SKM-1 treated with dmso at 0.1 percent for 144 hours (cell line): Measurements from ENCODE around the gene ZNF394.
"Not testable (repeated sequence)": the region's sequence is repeated elsewhere in the genome, so short reads cannot be mapped to it uniquely, and the experiment has no call there.

ENCODE experiments used
- DNase-seq: peaks from one replicate; lab custom pipeline; 2025; ENCODE audit not compliant: unreplicated experiment; lab: John Stamatoyannopoulos, UW

Gene ZNF394

DNA sequence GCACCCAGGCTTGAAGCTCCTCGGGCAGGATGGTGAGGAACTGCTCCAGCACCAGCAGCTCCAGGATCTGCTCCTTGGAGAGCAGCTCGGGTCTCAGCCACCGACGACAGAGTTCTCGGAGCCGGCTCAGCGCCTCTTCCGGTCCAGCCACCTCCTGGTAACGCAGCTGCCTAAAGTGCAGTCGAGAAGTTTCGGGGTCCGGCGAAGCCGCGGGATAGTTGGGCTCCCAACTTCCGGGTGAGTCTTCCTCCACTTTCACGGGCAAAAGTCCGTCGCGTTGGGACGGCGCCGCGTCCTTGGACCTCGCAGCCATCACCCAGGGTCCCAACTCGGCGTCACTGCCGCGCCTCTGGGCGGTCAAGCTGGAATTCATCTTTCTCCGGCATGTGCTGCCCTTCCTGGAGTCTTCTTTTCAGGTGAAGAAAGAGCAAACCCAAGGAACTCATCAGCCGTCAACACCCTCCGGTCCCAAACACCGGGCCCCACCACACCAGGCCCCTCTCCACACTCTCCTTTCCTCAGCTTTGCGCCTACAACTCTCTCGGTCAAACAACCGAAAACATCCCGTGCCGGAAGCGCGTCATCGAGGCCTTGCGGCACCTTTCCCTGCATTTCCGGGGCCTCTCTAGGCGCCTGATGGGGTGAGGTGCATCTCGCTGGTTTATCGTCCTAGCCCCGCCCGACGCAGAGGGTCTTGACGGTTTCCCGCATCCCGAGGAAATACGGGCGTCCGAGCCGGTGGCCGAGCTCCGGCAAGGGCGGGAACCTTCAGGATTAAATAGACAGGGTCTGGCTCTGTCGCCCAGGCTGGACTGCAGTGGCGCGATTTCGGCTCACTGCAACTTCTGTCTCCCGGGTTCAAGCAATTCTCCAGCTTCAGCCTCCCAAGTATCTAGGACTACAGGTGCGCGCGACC, at the start of gene ZNF394:
Gene ZNF394 (minus strand): TSS at position 561 of the 916 bp plus-strand sequence. CDS start 188 bp downstream, at position 373.
- DNase-seq: peak; percentile 85

DNA sequence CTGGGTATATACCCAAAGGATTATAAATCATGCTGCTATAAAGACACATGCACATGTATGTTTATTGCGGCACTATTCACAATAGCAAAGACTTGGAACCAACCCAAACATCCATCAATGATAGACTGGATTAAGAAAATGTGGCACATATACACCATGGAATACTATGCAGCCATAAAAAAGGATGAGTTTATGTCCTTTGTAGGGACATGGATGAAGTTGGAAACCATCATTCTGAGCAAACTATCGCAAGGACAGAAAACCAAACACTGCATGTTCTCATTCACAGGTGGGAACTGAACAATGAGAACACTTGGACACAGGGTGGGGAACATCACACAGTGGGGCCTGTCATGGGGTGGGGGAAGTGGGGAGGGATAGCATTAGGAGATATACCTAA, 49.5 kb upstream of the ZNF394 start:
- not testable (repeated sequence) for DNase-seq

DNA sequence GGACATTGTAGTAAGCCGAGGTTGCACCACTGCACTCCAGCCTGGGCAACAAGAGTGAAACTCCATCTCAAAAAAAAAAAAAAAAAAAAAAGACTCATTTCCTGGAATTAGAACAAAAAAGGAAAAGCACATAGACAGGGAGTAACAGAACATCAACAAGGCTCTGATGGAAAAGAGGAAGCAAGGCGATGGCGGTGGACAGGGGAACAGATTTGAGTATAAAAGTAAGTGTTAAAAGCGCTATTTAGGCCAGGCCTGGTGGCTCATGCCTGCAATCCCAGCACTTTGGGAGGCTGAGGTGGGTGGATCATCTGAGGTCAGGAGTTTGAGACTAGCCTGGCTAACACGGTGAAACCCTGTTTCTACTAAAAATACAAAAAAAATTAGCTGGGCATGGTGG, 45.2 kb upstream of the ZNF394 start:
- DNase-seq: not testable (repeated sequence)

DNA sequence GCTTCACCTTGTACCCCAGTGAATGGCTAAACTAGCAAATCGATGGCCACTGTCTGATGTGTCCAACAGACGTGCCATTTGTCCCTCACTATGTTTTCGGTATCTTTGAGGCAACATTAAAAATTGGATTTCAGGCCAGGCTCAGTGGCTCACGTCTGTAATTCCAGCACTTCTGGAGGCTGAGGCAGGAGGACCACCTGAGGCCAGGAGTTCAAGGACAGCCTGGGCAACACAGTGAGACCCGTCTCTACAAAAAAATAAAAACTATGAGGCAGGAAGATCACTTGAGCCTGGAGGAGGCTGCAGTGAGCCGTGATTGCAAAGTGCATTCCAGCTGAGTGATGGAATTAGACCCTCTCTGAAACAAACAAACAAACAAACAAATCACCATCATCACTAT, 43.8 kb upstream of the ZNF394 start:
- no peak for DNase-seq

DNA sequence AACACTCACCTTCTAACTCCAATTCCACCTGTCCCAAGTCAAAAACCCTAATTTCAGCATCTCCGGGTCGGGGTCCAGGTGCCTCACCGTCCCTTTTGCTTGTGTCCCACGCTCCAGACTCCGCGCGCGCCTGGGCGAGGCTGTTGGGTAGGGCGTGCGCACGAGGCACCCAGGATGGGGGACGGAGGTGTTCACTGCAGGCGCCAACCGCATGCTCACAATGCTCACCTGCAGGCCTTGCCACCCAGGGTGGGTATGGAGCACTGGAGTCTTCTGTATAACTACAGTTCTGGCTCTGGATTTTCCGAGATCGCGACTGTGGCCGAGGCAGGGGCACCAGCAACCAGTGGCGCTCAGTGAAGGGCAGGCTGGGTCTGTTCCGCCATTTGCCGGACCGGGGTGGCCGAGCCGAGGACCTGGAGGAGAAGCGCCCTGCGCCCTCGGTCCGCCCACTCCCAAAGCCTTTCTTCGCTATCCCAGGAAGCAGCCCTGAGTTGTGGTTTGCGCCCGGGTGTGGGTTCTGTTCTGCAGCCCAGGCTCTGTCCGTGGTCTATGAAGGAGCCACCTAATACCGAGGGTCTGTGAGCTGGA, 43.1 kb upstream of the ZNF394 start:
- DNase-seq: no peak

DNA sequence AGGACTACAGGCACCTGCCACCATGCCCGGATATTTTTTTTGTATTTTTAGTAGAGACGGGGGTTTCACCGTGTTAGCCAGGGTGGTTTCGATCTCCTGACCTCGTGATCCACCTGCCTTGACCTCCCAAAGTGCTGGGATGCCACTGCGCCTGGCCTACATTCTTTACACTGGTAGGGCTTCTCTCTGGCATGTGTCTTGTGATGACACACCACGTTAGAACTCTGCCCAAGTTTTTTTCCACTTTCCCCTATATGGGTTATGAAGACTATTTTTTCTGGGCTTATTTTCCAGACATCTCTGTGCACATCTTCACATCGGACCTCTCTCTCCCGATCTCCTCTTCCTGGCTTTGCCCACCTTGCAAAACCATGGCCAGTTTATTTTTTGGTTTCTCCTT, 41.1 kb upstream of the ZNF394 start:
- DNase-seq: no peak

DNA sequence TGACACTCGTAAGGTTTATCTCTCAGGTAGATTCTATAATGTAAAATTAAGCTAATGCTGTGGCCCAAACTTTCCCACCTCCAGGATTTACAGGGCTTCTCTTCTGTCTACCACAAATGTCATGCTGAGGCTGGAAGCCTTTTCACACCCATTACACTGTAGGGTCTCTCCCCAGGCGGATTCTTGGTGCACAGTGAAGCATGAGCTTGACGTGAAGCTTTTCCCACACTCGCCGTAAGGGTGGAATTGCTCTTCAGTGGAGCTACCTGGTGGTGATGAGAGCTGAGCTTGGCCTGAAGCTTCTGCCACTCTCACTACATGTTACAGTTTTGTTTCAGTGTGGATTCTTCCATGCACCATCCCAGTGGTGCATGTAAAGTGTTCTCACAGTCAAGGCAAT, 40.5 kb upstream of the ZNF394 start:
- DNase-seq: no peak

DNA sequence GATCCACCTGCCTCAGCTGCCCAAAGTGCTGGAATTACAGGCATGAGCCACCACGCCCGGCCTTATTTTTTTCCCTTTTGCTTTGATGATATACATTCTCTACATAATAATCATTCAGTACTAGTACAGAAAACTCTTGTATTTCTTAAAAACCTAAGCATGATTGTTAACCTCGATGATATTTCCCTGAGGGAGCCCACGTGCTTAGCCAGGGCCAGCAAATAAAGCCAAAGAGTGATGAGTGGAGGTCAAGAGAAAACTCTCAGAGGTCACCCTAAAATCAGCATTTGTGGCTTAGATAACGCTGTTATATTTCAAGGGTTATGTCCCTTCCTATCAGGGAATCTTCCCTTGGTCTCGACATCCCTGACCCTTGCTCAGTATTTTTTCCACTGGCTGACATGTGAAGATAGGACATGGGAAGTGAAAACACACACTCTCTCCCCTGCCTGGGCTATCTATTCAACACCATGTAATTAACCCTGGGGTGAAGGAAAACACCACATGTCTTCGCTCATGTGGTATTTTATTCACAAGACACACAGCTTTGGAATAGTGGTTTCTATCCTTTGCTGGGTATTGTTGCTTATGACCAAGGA, 39.2 kb upstream of the ZNF394 start:
- no peak for DNase-seq

DNA sequence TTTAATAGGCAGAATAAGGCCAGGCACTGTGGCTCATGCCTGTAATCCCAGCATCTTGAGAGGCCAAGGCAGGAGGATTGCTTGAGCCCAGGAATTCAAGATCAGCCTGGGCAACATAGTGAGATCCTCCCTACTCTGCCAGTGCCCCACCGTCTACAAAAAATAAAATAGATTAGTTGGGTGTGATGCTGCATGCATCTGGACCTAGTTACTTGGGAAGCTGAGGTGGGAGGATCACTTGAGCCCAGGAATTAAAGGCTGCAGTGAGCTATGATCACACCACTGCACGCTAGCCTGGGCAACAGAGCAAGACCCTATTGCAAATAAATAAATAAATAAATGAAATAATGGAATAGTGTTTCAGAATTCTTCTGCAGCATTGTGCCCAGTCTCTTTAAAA, 35.6 kb upstream of the ZNF394 start:
- DNase-seq: no peak

DNA sequence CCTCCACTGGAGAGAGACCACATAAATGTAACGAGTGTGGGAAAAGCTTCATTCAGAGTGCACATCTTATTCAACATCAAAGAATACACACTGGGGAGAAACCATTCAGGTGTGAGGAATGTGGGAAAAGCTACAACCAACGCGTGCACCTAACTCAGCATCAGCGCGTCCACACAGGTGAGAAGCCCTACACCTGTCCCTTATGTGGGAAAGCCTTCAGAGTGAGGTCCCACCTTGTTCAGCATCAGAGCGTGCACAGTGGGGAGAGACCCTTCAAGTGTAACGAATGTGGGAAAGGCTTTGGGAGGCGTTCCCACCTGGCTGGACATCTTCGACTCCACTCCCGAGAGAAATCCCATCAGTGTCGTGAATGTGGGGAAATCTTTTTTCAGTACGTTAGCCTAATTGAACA, 31.3 kb upstream of the ZNF394 start:
- DNase-seq: no peak

DNA sequence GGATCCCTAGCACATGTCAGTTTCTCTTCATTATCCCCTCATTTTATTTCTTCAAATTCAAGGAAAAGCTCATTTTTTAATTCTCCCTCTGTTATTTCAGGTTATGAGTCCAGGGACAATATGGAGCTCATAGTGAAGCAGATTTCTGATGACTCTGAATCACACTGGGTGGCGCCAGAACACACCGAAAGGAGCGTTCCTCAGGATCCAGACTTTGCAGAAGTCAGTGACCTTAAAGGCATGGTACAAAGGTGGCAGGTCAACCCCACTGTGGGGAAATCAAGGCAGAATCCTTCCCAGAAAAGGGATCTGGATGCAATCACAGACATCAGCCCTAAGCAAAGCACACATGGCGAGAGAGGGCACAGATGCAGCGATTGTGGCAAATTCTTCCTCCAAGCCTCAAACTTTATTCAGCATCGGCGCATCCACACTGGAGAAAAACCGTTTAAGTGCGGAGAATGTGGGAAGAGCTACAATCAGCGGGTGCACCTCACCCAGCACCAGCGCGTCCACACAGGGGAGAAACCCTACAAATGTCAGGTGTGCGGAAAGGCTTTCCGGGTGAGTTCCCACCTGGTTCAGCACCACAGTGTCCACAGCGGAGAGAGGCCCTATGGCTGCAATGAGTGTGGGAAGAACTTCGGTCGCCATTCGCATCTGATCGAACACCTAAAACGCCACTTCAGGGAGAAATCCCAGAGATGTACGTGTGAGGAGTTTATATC, 25.8 kb upstream of the ZNF394 start:
- no peak for DNase-seq

DNA sequence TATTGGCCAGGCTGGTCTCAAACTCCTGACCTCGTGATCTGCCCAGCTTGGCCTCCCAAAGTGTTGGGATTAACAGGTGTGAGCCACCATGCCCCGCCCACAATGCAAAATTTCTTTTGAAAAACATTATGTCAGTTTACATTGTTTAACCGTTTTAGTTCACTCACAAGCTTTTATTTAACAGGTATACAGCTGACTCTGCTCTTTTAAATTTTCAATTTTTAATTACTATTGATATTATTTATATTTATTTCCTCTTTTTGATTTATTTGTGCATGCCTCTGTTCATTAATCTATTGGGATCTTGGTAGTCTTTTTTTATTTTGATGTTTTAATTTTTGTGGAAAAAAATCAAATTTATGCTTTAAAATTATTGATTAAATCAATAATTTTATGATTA, 21.3 kb upstream of the ZNF394 start:
- no peak for DNase-seq

DNA sequence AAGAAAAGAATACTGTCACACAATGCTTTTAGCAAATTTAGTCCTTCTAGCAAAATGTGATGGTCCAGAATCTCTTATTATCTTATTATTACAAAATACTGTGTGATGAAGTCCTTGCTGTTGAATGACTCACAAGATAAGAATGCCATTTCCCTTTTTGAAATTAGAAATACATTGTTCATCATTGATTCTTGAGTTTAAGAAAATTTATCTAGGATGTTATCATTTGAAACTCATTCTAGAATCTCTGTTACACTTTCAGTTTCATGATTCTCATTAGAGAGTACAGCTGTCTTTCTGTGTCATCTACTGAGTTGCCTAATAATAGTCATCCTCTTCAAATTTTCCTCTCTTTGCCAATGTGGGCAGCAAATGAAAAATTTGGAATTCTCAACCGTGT, 14.0 kb upstream of the ZNF394 start:
- DNase-seq: no peak

DNA sequence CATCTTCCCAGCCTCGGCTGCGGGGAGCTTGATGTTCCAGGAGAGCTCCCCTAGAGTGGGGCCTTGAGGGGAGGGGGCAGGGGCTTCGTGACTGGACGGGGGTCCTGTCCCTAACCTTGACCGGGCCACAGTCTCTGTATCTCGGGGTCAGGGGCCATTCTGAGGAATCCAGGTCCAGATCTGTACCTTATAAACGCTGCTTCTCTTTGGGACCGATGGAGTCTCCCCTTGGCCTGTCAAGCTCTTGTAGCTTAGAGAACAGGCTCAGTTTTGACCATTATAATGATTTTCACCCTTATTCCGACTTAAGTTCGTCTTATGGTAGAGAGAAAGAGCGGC, 5.2 kb upstream of the ZNF394 start:
- no peak for DNase-seq

DNA sequence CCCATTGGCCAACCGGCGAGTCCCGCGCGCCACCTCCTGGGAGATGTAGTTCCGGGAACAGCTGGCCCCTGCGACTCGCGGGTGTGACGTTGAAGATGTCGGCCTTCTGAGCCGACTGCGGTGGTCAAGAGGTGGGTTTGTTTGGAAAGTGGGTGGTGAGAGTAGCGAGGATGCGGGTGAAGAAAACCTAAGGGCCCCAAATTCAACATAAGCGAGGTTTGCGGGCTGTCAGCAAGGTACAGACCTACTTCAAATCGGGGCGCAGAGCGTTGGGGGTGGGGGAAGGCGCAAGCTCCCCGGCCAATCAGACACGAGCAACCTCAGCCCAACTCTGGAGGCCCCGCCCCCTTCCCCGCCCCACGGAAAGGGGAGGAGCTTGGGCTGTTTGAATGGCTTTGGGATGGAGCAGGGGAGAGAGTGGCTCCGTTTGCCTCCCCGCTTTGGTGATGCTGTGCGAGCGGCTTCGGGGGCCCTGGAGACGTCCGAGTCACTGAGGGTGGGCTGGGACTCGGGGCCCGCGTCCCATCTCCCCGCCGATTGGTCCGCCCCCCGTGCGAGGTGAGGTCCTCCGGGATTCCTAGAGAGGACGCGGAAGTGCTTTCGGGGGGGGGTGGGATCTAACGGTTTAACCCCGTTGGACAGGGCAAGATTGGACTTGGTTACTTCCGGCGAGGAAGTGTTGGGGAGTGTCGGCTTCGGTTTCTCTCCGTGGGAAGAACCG, 4.7 kb upstream of the ZNF394 start, which contains the start of gene ZKSCAN5:
Gene ZKSCAN5 (plus strand): TSS at position 60 of the 721 bp plus-strand sequence. CDS start 1,383 bp downstream, outside the sequence.
- DNase-seq: peak; percentile 94

DNA sequence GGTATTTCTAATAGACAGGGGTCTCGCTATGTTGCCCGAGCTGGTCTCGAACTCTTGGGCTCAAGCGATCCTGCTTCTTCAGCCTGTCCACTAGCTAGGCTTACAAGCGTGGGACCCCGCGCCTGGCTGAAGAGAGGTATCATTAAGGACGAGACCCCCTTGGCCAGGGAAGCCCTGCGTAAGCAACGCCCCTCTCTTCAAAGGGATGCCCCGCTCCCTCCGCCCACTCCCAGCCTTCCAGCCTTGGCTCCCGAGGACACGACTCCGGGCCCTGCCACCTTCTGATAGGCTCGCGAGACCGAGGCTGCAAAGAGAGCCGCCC, 4.2 kb upstream of the ZNF394 start:
- DNase-seq: no peak

DNA sequence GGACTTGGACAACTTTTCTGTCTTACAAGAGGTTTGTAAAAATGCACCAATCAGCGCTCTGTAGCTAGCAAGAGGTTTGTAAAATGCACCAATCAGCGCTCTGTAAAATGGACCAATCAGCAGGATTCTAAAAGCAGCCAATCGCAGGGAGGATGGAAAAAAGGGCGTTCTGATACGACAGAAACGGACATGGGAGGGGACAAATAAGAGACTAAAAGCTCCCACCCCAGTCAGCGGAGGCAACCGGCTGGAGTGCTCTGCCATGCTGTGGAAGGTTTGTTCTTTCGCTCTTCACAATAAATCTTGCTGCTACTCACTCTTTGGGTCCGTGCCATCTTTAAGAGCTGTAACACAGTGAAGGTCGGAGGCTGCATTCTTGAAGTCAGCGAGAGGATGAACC, 1.2 kb upstream of the ZNF394 start:
- DNase-seq: not testable (repeated sequence)

DNA sequence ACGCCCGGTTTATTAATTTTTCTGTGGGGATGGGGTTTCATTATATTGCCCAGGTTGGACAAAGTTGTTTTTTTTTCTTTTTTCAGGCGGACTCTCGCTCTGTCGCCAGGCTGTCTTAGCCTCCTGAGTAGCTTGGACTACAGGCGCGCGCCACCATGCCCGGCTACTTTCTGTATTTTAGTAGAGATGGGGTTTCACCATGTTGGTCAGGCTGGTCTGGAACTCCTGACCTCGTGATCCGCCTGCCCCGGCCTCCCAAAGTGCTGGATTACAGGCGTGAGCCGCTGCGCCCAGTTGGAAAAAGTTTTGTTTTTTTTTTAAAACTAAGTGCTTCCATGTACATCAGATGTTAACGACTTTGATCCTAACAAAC, 542 bp upstream of the ZNF394 start:
- DNase-seq: no peak

DNA sequence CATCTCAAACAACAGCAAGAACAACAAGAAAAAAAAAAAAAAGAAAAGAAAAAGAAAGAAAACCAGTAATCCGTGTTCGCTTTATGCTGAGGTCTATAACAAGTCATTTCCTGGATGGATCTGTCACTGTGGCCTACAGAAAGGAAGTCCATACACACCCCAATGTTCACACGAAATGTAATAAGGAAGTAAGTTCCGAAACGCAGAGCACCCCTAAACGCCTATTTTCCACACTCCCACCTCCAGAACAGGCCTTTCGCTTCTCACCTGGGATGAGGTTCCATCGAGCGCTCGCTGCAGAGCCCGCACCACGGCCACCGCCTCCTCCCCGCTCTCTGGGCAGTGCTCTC, 735 bp downstream of the ZNF394 start:
- DNase-seq: no peak

DNA sequence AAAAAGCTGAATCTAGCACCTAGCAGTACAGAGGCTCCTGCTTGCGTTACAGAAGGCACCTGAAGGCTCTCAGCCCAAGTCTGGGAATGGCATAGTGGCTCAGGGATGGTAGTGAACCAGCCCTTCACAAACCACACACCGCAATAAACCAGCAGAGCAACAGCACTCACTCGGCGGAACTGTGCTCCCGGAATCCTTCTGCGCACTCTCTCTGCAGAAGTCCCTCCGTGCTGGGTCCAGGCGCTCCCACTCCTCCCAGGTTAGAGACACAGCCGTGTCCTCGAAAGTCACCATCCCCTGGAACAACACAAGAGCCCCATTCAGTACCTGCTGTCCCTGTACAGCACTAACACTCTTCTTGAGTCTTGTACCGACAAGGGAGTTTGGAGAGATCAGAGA, 1.5 kb downstream of the ZNF394 start:
- DNase-seq: no peak
